Type B pancreatic cell (in vitro differentiated cells): ENCODE results near the gene FAM83F. TPM values are rescaled to one million over a fixed set of nuclear protein-coding genes. Genes with fewer than 3 reads are reported as not detected.

Experiments used
- DNase-seq: peaks from one replicate; pipeline ENCODE4 v3.0.0; 2021; ENCODE audit warnings: mixed read lengths; ENCODE audit not compliant: unreplicated experiment; ENCODE audit errors: extremely low spot score
- H3K27ac Mint-ChIP-seq: 2 replicates; pipeline ENCODE4 v1.8.0; 2021; ENCODE audit warnings: mild to moderate bottlenecking, mixed read lengths
- H3K27me3 Mint-ChIP-seq: 2 replicates; pipeline ENCODE4 v1.8.0; 2021; ENCODE audit warnings: mixed read lengths
- H3K36me3 Mint-ChIP-seq: 2 replicates; pipeline ENCODE4 v1.8.0; 2021; ENCODE audit warnings: mixed read lengths
- H3K4me1 Mint-ChIP-seq: one replicate; pipeline ENCODE4 v1.8.0; 2021; ENCODE audit warnings: mixed read lengths; ENCODE audit not compliant: unreplicated experiment
- H3K4me3 Mint-ChIP-seq: 2 replicates; pipeline ENCODE4 v1.8.0; 2021; ENCODE audit warnings: mild to moderate bottlenecking, mixed read lengths
- H3K9me3 Mint-ChIP-seq: 2 replicates; pipeline ENCODE4 v1.8.0; 2021; ENCODE audit warnings: mixed read lengths
- CTCF ChIP-seq: fragments of 200-600 bp; sonication (generic); conservative IDR thresholded peaks from 2 replicates; pipeline ENCODE4 v1.5.0; 2021; ENCODE audit warnings: antibody characterized with exemption, mild to moderate bottlenecking
- total RNA-seq: library from RNA; stranded (reverse); gene quantifications from 2 replicates; pipeline ENCODE4 v1.2.1, GENCODE V29; 2021; ENCODE audit warnings: low replicate concordance

Gene FAM83F
- total RNA-seq, 1 donor from 2014 or later = 12.4 TPM

GRCh38 chr22:40056154-40056553 lies 61.4 kb downstream of the FAM83F start:
- no peaks in the 10 kb centered on the region for H3K27me3 Mint-ChIP-seq
- H3K4me3 Mint-ChIP-seq = no peak overlapping the region
- TF ChIP-seq CTCF = no peak
- DNase-seq = no peak
- no peak overlapping the region for H3K27ac Mint-ChIP-seq
- no peaks in the 10 kb centered on the region for H3K9me3 Mint-ChIP-seq
- peaks cover 3% of the 10 kb centered on the region for H3K36me3 Mint-ChIP-seq
- peaks cover 19% of the 10 kb centered on the region for H3K4me1 Mint-ChIP-seq

DNA sequence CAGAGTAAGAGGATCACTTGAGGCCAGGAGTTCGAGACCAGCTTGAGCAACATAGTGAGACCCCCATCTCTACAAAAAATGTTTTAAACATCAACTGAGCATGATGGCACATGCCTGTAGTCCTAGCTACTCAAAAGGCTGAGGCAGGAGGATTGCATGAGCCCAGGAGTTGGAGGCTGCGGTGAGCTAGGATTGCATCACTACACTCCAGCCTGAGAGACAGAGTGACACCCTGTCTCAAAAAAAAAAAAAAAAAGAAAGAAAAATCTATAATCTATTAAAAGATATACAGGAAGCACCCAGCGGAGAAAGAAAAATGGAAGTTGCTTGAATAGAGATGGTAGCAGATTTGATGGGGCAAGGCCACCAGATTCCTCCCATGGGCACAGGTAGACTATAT lies 61.8 kb downstream of the FAM83F start:
- Mint-ChIP-seq H3K9me3 (no peaks in the 10 kb centered on the region), H3K4me1 (peaks cover 15% of the 10 kb centered on the region), H3K27ac (no peak overlapping the region), H3K4me3 (no peak overlapping the region), H3K27me3 (no peaks in the 10 kb centered on the region), H3K36me3 (peaks cover 3% of the 10 kb centered on the region)
- no peak for DNase-seq
- no peak for TF ChIP-seq CTCF

GRCh38 chr22:40057652-40058051 lies 62.9 kb downstream of the FAM83F start:
- Mint-ChIP-seq H3K4me1 (peaks cover 14% of the 10 kb centered on the region), H3K9me3 (no peaks in the 10 kb centered on the region), H3K36me3 (peaks cover 3% of the 10 kb centered on the region), H3K27ac (no peak overlapping the region), H3K27me3 (no peaks in the 10 kb centered on the region), H3K4me3 (no peak overlapping the region)
- no peak for TF ChIP-seq CTCF
- no peak for DNase-seq

- DNase-seq = no peak
- Mint-ChIP-seq H3K36me3 (peaks cover 3% of the 10 kb centered on the region), H3K27me3 (no peaks in the 10 kb centered on the region), H3K4me3 (no peak overlapping the region), H3K4me1 (peaks cover 14% of the 10 kb centered on the region), H3K27ac (no peak overlapping the region), H3K9me3 (no peaks in the 10 kb centered on the region)
- TF ChIP-seq CTCF = no peak
Observed at GRCh38 chr22:40058265-40058664, 63.5 kb downstream of the FAM83F start.

- no peak overlapping the region for H3K27ac Mint-ChIP-seq
- H3K36me3 Mint-ChIP-seq = no peaks in the 10 kb centered on the region
- no peaks in the 10 kb centered on the region for H3K27me3 Mint-ChIP-seq
- no peak overlapping the region for H3K4me3 Mint-ChIP-seq
- no peaks in the 10 kb centered on the region for H3K4me1 Mint-ChIP-seq
- DNase-seq = no peak
- no peak for TF ChIP-seq CTCF
- no peaks in the 10 kb centered on the region for H3K9me3 Mint-ChIP-seq
Observed at GRCh38 chr22:40065981-40066380, 71.2 kb downstream of the FAM83F start.

- Mint-ChIP-seq H3K27ac (no peak overlapping the region), H3K27me3 (no peaks in the 10 kb centered on the region), H3K4me1 (no peaks in the 10 kb centered on the region), H3K36me3 (no peaks in the 10 kb centered on the region), H3K4me3 (no peak overlapping the region), H3K9me3 (no peaks in the 10 kb centered on the region)
- DNase-seq = no peak
- TF ChIP-seq CTCF = no peak
Observed at GRCh38 chr22:40067639-40068038, 72.9 kb downstream of the FAM83F start.
